Suprapubic skin (tissue), 4 donors: ENCODE measurements around the gene VPS26A. TPM values are rescaled to one million over a fixed set of nuclear protein-coding genes. Genes with fewer than 3 reads are reported as not detected.

Experiments
- DNase-seq, 2 donors: peaks; one replicate each; pipeline ENCODE4 v3.0.0-alpha.2; 2019; ENCODE audit warnings: low spot score in 2 of 2
- H3K27ac ChIP-seq: fragments of 200-600 bp; sonication (generic); one replicate; pipeline ENCODE4 v1.5.1; 2019
- H3K27me3 ChIP-seq: fragments of 200-600 bp; sonication (generic); one replicate; pipeline ENCODE4 v1.5.1; 2019
- H3K36me3 ChIP-seq: fragments of 200-600 bp; sonication (generic); one replicate; pipeline ENCODE4 v1.5.1; 2019
- H3K4me1 ChIP-seq: fragments of 200-600 bp; sonication (generic); one replicate; pipeline ENCODE4 v1.5.1; 2019
- H3K4me3 ChIP-seq: fragments of 200-600 bp; sonication (generic); one replicate; pipeline ENCODE4 v1.5.1; 2019; ENCODE audit warnings: mild to moderate bottlenecking
- H3K9me3 ChIP-seq: fragments of 200-600 bp; sonication (generic); one replicate; pipeline ENCODE4 v1.5.1; 2019
- CTCF ChIP-seq, 2 donors: fragments of 200-600 bp in 1 of 2; fragments of 450-650 bp in 1 of 2; sonication (generic) in 1 of 2; IDR thresholded peaks; one replicate each; pipeline ENCODE4 v1.5.1; 2016 to 2019; ENCODE audit warnings: antibody characterized with exemption in 2 of 2, mild to moderate bottlenecking in 1 of 2, moderate library complexity in 1 of 2
- EP300 ChIP-seq: sonication (generic); formaldehyde crosslinking; IDR thresholded peaks from one replicate; pipeline ENCODE4 v1.6.1; 2017; ENCODE audit warnings: antibody characterized with exemption
- POLR2A ChIP-seq, 2 donors: fragments of 450-650 bp; IDR thresholded peaks; one replicate each; pipeline ENCODE4 v1.6.1; 2017; ENCODE audit warnings: antibody characterized with exemption in 2 of 2, mild to moderate bottlenecking in 2 of 2, moderate library complexity in 2 of 2
- POLR2AphosphoS5 ChIP-seq, 3 donors: sonication (generic); formaldehyde crosslinking; IDR thresholded peaks; one replicate each; pipeline ENCODE4 v1.6.1; 2017; ENCODE audit warnings: antibody characterized with exemption in 3 of 3
- WGBS: methylation state at CpG from one replicate; pipeline ENCODE4 v1.1.5; 2018; 5-methylcytosine and 5-hydroxymethylcytosine counted together
- total RNA-seq, 4 donors: library from RNA; depleted of rRNA; stranded (reverse); fragments of >200 nt; gene quantifications; one replicate each; pipeline ENCODE4 v1.1.0, GENCODE V29; 2016

The VPS26A gene
- total RNA-seq, result 10 to 100 TPM; 29.9 to 33.4 (median 32.1) TPM

- no peaks in the 10 kb centered on the region for H3K36me3 ChIP-seq
- peak; percentile 99 to 100 for DNase-seq
- TF ChIP-seq CTCF (IDR thresholded peaks at IDR 0.05) (no peak), POLR2A (IDR thresholded peaks at IDR 0.05) (peak; percentile 64 to 79), POLR2AphosphoS5 (IDR thresholded peaks at IDR 0.05) (peak; percentile 35 to 83 (median 65))
- H3K4me3 ChIP-seq, result peak within 1 kb of the TSS; percentile 98
- no peaks in the 10 kb centered on the region for H3K9me3 ChIP-seq
- no peaks in the 10 kb centered on the region for H3K27me3 ChIP-seq
- peak within 1 kb of the TSS; percentile 99 for H3K27ac ChIP-seq
- H3K4me1 ChIP-seq, result peaks cover 20% of the 10 kb centered on the region
- WGBS, result under 1% methylated on average over 43 of the region's 82 CpGs
Observed at GRCh38 chr10:69123747-69124562, at the start of gene VPS26A. VPS26A (plus strand) TSS chr10:69124178; CDS start chr10:69124278, 100 bp downstream.

- H3K27me3 ChIP-seq, result no peaks in the 10 kb centered on the region
Observed at GRCh38 chr10:69074532-69074931, 49.4 kb upstream of the VPS26A start.

GRCh38 chr10:69075431-69075830 is 48.5 kb upstream of the VPS26A start:
- H3K4me1 ChIP-seq, result no peaks in the 10 kb centered on the region
- no peak for DNase-seq
- H3K27ac ChIP-seq, result no peak overlapping the region
- no peak overlapping the region for H3K4me3 ChIP-seq
- no peaks in the 10 kb centered on the region for H3K27me3 ChIP-seq
- H3K36me3 ChIP-seq, result no peaks in the 10 kb centered on the region
- TF ChIP-seq CTCF (IDR thresholded peaks at IDR 0.05), result no peak
- TF ChIP-seq POLR2A (IDR thresholded peaks at IDR 0.05), result no peak
- no peaks in the 10 kb centered on the region for H3K9me3 ChIP-seq
- WGBS, result 74% methylated on average over 4 of the region's 4 CpGs

More at GRCh38 chr10:69074532-69074931, 49.4 kb upstream of the VPS26A start:
- Histone ChIP-seq H3K27ac (no peak overlapping the region), H3K4me3 (no peak overlapping the region), H3K4me1 (no peaks in the 10 kb centered on the region), H3K9me3 (no peaks in the 10 kb centered on the region), H3K36me3 (no peaks in the 10 kb centered on the region)
- no peak for DNase-seq
- 88% methylated on average over 4 of the region's 4 CpGs for WGBS
- no peak for TF ChIP-seq EP300
- TF ChIP-seq POLR2AphosphoS5 (IDR thresholded peaks at IDR 0.05), result no peak
- no peak for TF ChIP-seq POLR2A (IDR thresholded peaks at IDR 0.05)
- no peak for TF ChIP-seq CTCF (IDR thresholded peaks at IDR 0.05)

GRCh38 chr10:69078311-69078710 is 45.7 kb upstream of the VPS26A start:
- Histone ChIP-seq H3K9me3 (no peaks in the 10 kb centered on the region), H3K27ac (no peak overlapping the region), H3K4me3 (no peak overlapping the region), H3K36me3 (no peaks in the 10 kb centered on the region), H3K27me3 (no peaks in the 10 kb centered on the region), H3K4me1 (no peaks in the 10 kb centered on the region)
- TF ChIP-seq EP300, result no peak
- TF ChIP-seq POLR2AphosphoS5 (IDR thresholded peaks at IDR 0.05), result no peak
- TF ChIP-seq CTCF (IDR thresholded peaks at IDR 0.05), result no peak
- 81% methylated on average over 2 of the region's 2 CpGs for WGBS
- DNase-seq, result no peak

- H3K4me1 ChIP-seq, result no peaks in the 10 kb centered on the region
- no peak overlapping the region for H3K27ac ChIP-seq
- no peak for DNase-seq
- H3K36me3 ChIP-seq, result no peaks in the 10 kb centered on the region
- TF ChIP-seq EP300, result no peak
- no peak for TF ChIP-seq CTCF (IDR thresholded peaks at IDR 0.05)
- TF ChIP-seq POLR2AphosphoS5 (IDR thresholded peaks at IDR 0.05), result no peak
- no peak for TF ChIP-seq POLR2A (IDR thresholded peaks at IDR 0.05)
- no peaks in the 10 kb centered on the region for H3K27me3 ChIP-seq
- WGBS, result 85% methylated on average over 4 of the region's 4 CpGs
- H3K9me3 ChIP-seq, result no peaks in the 10 kb centered on the region
- no peak overlapping the region for H3K4me3 ChIP-seq
Observed at GRCh38 chr10:69080226-69080625, 43.8 kb upstream of the VPS26A start.
